HG02623 (cell line): ENCODE data around the gene PNMA1.

Experiments
- ATAC-seq: cut with Tn5 transposase; IDR thresholded peaks from one replicate; pipeline ENCODE4 v1.9.1; 2021; ENCODE audit warnings: moderate library complexity; ENCODE audit not compliant: unreplicated experiment

The PNMA1 gene, protein sequence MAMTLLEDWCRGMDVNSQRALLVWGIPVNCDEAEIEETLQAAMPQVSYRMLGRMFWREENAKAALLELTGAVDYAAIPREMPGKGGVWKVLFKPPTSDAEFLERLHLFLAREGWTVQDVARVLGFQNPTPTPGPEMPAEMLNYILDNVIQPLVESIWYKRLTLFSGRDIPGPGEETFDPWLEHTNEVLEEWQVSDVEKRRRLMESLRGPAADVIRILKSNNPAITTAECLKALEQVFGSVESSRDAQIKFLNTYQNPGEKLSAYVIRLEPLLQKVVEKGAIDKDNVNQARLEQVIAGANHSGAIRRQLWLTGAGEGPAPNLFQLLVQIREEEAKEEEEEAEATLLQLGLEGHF

DNA sequence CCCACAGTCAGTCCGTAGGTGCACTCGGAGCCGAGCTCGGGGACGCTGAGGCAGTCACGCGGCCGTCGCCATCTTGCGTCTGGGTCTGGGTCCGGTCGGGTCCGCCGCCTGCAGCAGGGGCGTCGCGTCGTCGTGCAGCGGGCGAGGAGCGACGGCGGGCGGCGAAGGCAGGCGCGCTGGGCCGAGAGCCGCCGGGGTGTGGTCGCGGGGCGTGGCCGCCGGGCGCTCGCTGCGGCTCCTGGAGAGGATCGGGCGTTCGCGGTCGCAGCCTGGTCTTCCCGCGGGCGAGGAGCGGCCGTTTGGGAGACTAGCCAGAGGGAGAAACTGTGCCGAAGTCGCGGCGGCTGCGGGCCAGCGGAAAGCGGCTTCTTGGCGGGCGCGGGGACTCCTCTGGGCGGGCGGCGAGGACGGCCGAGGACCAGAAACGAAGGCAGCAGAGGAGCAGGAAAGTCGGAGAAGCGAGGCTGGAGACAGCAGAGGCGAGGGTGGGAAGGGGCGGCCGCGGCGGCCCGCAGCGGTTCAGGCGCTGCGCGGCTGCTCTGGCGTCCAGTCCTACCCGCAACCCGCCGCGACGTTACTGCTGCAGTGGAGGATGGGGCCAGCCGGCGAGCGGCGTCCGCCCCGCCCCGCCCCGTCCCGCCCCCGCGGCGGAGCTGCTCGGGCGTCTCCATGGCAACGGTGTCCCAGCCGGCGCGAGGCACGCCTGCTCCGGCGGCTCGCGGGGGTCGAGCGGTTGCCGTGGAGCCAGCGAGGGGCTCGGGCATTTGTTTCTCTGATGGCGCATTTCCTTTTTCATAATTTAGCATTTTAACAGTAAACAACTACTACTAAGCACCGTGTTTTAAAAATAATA, at the start of gene PNMA1:
Gene PNMA1 (minus strand): TSS at position 582 of the 853 bp plus-strand sequence. CDS start 745 bp downstream, outside the sequence.
- peak; percentile 63 for ATAC-seq

DNA sequence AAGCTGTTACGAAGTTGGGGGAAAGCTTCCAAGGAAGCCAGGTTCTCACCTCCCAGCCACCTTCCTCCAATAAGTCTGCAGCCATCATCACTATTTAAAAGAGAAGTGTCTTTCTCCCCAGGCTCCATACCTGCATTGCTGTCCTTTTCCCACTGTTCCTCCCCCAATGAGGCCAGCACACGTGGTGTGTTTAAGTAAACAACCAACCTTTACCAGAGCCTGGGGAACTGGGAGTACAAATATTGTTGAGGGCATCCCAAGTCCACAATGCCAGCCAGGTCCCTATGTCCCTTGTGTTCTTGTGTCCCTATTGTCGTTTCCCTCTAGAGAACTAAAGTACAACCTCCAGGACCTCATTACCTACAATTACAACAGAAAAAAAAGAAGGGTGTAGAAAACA, 49.2 kb upstream of the PNMA1 start:
- no peak for ATAC-seq

DNA sequence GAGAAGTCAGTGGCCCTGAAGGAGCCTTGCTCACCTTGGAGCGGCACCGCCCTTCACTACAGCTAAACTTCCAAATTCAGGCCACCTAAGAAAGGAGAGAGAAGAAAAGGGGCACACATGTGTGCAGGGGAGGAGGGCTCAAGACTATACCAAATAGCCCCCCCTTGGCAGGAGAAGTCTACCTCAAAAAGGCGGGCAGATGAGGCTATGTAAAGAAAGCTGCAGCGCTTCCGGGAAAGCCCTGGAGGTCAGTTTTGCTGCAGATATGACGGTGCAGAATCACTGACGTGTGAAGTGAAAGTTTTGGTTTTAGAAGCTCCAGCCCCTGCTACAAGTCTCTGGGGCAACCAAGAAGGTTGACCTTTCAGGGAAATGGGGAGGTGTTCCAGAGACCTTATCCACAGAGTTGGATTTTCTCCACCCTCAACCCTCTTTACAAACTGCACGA, 48.2 kb upstream of the PNMA1 start:
- ATAC-seq = no peak

DNA sequence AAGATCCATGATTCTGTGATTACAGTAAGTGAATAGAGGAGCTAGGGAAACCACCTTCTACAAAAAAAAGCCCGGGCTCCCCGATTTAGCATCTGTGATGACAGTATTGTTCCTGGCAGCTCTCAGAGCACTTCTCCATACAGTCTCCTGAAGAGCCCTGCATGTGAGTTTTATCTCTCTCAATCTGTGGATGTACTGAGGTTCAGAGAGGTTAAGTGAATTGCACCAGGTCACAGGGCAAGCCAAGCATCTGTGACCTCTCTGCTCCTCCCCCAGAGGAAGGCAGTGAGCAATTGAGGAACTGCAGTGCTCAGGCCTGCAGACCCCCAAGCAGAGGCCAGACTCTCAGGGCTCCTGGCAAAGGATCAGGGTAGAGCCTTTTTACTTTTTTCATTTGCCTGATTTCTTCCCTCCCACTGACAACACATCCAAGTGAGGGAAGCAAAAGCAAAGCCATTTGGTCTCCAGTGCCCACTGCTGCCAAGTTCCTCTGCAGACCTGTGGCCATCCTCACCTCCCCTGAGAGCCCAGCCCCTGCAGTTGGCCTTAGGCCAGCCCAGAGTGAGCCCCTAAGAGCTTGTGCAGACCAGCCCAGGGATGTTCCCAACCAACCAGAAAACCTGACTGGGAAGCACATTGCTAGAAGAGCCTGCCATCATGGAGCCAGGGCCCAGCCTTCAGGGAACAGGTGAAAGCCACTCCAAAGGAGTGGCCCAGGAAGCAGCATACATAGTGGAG, 47.6 kb upstream of the PNMA1 start:
- ATAC-seq = no peak

DNA sequence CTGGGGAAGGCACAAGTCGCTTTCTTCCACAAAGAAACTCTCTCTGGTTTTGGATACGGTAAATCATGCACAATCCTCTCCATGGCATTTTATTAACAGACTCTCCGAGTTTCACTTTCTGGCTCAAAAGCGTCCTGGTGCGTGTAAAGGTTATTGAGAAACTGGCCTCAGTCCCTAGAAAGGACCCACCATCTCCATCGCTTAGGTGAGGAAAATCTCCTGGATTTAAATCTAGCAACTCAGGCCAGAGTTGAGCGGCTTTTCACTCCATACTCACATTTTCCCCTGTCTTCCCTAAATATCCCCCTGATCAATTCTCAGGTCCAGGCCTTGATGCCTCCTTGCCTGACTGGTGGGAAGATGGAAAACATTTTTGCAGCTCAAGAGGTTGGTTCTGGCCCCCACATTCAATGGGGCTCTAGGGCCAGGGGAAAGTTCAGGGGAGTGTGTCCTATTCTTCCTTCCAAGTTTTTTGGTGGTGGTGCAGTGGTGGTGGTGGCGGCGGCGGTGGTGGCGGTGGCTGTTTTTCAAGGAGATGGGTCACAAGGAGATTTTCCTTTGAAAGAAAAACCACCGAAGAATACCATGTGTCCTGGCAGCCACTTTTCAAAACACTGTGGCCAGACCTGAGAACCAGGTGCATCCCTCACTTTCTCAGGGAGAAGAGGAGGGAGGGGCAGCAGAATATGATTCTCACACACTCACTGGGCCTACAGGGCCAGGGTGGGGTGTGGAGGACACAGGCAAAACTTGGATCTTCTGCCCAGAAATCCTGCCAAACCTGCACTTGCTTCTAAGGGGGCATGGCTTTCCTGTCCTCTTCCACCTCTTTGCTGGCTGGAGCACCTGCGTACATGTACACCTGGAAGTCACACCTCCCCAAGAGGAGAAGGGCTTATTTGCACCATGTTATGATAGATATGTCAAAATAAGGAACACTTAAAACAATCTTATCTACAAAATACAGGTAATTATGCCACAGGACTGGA, 46.7 kb upstream of the PNMA1 start:
- no peak for ATAC-seq

DNA sequence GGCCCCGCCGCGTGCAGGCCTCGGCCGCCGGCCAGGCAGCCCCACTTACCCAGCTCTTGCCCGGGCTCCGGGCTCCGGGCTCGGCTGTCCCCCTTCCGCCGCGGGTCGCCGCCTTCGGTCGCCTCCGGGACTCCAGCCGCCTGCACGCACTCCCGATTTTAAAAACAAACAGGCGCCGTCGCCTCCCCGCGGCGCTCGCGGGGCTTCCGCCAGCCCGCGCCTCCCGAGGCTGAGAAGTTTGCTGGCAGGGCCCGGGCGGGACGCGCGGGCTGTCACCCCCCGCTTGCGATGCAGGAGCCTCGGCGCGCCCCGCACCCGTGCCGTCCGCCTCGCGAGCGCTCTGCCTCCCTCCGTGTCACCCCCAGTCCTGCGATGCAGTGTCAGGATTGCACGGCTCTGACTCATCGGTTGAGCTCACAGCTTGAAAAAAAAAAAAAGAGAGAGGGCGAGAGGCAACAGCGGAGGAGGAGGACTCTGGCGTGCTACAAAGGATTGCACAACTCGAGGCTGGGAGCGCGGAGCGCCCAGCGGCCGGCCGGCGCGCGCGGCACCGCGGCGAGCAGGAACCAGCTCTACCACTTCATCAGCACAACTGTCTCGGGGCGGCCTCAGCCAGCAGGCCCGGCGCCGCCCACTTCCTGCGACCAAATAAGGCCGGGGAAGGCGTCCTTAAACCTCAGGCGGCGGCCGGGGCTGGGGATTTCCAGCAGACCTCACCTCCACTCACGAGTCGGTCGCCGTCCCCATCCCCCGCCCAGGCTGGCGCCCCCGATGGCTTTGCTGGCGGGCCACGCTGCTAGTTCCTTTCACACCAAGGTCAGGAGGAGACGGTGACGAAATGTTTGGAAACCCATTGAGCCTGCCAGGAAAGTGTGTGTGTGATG, 45.8 kb upstream of the PNMA1 start:
- ATAC-seq = peak; percentile 56

DNA sequence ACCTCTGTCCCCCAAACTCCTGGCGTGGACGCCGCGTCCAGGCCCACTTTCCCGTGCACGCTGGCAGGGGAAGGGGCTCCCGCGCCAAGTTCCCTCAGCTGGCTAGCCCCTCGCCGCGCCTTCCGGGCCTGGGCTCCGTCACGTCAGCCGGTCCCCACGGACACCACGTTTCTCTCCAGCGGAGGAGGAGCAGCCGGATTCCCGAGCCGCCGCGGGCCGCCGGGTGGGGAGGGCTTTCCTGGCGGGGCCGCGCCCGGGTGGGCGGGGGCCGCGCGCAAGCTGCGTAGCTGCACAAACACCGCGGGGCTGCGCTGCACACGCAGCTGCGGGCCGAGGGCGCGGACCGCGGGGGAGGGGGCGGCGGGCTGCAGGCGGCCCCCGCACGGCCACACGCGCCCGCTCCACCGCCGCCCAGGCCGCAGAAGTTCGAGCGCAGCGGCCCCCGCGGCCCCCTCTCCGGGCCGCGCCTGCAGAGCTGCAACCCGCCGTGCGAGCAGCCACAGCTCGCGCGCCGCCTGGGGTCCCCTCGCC, 45.1 kb upstream of the PNMA1 start:
- ATAC-seq = no peak

DNA sequence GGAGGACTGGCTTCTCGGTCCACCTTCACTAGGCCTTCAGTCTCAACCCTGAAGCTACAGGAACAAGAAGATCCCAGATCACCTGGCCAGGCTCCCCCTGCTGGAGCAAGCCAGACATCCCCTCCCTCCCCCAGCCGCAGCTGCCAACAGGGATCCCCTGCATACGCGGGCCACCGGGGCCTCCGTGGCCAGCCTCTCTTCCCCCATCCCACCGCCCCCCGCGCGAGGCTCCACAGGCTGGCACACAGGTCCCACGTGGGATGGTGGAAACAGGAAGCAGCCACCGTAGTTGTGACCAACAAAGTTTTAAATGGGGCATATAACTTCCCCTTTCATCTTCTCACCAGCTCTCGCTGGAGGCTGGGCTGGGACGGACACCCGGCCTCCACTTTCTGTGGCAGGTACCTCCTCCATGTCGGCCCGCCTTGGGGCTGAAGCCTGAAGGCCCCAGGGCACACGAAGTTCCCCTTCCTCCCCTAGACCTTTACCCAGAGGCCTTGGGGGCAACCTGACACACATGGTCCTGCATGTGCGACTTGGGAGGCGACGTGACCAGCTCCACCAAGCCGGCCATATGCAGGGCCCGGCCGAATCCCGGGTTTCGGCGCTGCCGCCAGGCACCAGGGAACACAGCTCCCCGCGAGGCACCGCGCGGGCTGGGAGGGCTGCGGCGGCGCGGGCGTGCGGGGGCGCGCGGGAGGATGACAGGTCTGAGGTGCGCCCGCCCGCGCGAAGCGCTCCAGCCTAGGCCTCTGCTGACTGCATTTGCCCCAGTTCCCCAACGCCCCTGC, 44.4 kb upstream of the PNMA1 start:
- ATAC-seq = no peak

DNA sequence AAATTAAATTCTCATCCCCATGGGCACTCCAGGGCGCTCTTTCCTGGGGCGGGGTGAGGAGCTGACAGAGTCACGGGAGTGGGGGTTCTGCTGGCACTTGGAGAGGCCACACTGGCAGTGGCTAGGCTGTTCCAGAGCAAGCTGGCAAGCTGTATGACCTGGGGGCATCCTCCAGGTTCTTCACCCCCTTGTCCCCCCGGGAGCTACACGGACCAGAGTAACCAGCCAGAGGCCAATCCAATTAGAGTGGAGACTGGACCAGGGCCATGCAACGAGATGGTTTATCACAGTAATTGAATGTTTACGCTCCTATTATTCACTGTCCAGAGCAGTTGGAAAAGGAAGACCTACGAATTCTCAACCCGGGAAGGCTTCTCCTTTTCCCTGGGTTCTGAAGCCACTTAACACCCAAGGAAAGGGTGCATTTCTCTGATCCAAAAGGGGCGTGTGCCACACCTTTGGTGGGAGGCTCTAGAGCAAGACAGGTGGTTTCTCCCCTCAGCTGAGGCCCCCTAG, 43.8 kb upstream of the PNMA1 start:
- ATAC-seq = no peak

DNA sequence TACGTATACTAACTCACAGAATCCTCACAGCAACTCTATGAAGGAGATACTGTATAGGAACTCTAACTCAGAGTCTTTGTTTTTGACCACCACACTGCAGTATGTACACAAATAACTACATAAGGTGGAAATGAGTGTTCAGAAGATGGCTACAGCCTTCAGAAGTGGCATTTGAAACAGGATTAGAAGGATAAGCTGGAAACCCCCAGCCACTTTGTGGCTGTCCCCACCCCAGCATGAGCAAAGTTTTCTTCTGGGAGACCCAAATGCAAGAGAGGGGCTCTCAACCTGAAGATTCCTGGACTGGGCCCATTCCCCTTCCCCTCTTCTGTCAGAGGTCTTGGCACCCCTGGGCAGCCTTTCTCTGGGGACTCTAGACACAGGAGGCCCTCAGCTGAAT, 43.2 kb upstream of the PNMA1 start:
- no peak for ATAC-seq

DNA sequence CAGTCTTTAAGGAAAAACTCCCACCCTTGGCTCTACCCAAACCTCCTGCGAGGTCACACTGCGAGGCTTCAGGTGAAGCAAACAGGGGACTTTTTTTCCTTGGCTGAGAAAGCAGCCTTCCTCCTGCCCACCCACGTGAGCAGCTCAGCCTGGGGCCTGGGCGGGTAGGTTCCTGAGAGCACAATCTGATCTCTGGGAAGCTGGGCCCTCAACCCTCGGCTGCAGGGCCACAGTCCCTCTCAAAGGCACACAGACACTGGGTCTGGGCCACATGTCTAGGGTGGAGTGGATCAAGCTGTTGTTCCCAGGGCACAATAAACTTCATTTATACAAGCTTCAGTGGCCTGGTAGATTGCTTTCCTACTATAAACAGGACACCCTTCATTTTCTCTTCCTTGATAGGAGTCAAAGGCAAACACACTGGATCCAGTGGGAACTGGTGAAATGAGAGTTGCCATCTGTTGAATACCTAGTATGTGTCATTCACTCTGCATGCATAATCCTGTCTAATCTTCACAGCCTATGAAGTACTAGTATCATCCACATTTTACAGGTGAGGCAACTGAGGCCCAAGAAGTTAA, 41.3 kb upstream of the PNMA1 start:
- no peak for ATAC-seq

DNA sequence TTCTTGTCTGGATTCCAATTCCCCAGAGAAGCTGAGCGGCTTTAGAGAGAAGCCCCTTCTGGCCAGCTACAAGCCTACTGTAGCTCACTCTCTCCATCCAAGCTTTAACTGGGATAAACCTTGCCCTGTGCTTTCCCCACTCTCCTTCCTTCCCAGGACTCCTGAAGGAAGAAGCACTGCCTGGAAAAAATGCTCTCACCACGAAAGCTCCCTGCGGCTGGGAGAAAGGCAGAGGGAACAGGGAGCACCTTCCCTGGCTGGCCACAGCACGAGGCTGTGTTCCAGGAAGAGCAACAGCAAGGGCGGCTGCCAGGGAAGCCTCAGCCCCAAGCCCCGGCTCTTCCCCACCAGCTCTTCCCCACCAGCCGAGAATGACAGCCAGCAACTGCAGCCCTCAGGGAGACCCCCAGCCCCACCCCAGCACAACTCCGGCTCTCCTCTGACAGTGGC, 40.8 kb upstream of the PNMA1 start:
- ATAC-seq = no peak

DNA sequence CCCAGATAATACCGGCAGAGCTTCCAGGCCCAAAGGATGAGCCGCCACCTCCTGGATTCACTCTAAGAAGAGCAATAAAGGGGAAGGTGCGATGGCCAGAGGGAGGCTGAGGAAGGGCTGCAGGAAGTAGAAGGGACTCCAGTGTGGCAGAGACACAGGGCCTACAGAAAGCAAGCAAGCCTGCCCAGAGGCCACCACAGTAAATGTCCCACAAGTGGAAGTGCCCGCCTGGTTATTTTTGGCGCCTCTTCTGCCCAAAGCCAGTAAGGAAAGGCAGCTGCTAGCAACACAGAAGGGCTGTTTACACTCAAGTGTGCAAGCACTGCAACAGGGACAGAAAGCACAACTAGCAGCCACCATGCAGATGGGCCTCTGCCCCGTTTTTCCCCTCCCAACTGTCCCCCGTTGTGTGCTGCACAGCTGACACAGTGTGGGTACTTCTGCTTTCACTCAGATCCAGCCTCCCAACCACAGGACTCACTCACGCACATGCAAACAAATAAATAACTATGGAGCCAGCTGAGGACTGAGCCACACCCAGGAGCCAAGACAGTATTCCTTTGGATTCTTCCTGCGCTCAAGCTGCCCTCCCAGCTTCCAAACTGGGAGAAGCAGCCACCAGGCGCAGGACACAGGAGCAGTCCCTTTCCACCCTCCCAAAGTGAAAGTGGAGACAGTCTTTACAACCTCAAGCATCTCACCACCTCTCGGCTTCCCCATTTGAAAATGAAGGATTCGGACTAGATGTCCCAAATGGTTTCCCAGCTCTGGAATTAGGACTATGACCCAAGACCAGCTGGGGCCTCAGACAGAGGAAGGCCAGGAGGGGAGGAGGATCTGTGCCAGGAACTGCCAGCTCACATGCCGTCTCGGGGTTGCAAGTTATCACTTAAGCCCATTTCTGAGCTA, 40.0 kb upstream of the PNMA1 start:
- no peak for ATAC-seq

DNA sequence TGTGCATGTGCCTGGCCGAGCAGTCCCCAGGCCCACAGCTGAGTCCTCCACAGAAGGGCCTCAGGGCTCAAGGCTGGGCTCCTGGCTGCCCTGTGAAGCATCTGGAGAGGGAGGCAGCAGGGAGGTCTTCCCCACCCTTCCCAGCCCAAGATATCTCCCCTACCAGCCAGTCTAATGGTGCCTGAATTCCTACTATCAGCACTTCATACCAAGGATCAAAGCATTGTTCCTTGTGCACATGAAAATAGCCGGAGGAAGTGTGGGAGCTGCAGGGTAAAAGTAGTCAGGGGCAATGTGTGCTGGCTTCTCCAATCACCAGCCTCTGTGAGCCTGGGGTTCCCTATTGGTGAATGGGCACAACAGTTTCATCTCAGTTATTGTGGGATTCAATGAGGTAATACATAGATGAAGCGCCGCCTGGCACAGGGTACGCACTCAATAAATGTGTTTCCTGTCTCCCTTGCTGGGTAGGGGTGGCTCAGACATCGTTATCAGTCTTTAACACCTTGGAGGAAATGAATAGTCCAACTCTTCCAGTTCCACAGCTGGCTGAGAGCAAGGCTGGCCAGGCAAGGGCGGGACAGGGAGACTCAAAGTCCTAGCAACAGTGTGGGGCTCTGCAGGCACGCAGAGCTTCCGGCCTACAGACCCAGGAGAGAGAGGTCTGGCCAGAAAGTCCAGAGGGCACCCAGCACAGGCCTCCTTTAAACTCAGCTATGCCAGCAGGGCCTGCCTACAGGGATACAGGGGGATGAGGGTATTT, 39.1 kb upstream of the PNMA1 start:
- ATAC-seq = no peak

DNA sequence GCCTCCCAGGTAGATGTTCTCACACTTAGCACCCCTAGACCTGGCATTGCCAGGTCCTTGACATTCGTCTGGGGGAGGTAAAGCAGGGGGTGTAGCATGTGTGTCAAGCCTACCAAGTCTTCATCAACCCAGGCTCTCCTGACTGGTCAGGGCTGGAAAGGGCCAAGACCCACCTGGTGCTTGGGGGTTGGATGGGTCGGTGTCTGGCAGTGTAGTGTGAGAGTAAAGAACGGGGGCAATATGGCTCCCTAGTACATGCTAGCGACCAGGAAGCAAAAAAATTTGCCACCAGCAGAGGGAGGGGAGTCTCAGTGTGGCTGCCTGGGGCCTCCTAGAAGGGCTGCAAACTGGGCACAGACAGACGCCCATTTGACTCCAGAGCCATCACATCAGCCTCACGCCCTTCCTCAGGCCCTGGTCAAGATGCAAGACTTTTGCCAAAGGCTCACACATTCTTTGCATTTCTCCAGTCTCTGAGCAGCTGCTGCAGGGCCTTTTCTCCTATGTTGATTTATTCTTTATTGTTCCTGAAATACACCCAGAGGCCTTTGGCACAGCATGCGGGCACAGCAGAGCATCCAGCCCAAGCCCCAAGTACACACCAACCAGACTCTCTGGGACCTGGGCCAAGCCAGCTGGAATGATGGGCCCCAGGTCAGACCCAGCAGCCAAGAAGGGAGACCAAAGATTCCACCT, 38.3 kb upstream of the PNMA1 start:
- ATAC-seq = no peak
